Neural cell (in vitro differentiated cells): Measurements from ENCODE around the gene FHIT. TPM values are rescaled to one million over a fixed set of nuclear protein-coding genes. Genes with fewer than 3 reads are reported as not detected.

ENCODE experiments used
- H2AFZ ChIP-seq: fragments of 200-600, 300-800 bp; sonication (generic), shearing (Covaris generic); 2 replicates; pipeline ENCODE4 v1.6.0; 2014; ENCODE audit warnings: low read depth, mild to moderate bottlenecking, antibody characterized with exemption, low read length, moderate library complexity
- H3F3A ChIP-seq: fragments of 200-600 bp; shearing (Covaris generic); 2 replicates; pipeline ENCODE4 v1.6.1; 2016; ENCODE audit warnings: mild to moderate bottlenecking, moderate library complexity, mixed read lengths, antibody characterized with exemption, low read length; ENCODE audit not compliant: insufficient read depth, poor library complexity, severe bottlenecking
- H3K27ac ChIP-seq: fragments of 200-600, 300-800 bp; sonication (generic), shearing (Covaris generic); 2 replicates; pipeline ENCODE4 v1.5.1; 2014; ENCODE audit warnings: mild to moderate bottlenecking, low read length, moderate library complexity
- H3K27me3 ChIP-seq: fragments of 300-800, 200-600 bp; sonication (generic), shearing (Covaris generic); 2 replicates; pipeline ENCODE4 v1.6.0; 2014; ENCODE audit warnings: mild to moderate bottlenecking, low read depth, low read length, moderate library complexity; ENCODE audit not compliant: insufficient read depth
- H3K36me3 ChIP-seq: fragments of 300-800, 200-600 bp; sonication (generic), shearing (Covaris generic); 2 replicates; pipeline ENCODE4 v1.5.1; 2014; ENCODE audit warnings: mild to moderate bottlenecking, antibody characterized with exemption, low read length, moderate library complexity; ENCODE audit not compliant: insufficient read depth
- H3K4me2 ChIP-seq: fragments of 300-800, 200-600 bp; sonication (generic), shearing (Covaris generic); 2 replicates; pipeline ENCODE4 v1.6.0; 2014; ENCODE audit warnings: mild to moderate bottlenecking, low read length
- H3K4me3 ChIP-seq: fragments of 300-800, 200-600 bp; sonication (generic), shearing (Covaris generic); 2 replicates; pipeline ENCODE4 v1.5.1; 2014; ENCODE audit warnings: mild to moderate bottlenecking, low read length, moderate library complexity
- H3K79me2 ChIP-seq: fragments of 200-600 bp; shearing (Covaris generic); replicated peaks from 2 replicates; pipeline ENCODE4 v1.6.0; 2014; ENCODE audit warnings: mild to moderate bottlenecking, low read length, moderate library complexity; ENCODE audit not compliant: insufficient read depth
- H3K9ac ChIP-seq: fragments of 300-800, 200-600 bp; sonication (generic), shearing (Covaris generic); 2 replicates; pipeline ENCODE4 v1.6.1; 2016; ENCODE audit warnings: mild to moderate bottlenecking, low read length, mixed read lengths
- H3K9me2 ChIP-seq: fragments of 200-600 bp; shearing (Covaris generic); 2 replicates; pipeline ENCODE4 v1.6.1; 2016; ENCODE audit warnings: mild to moderate bottlenecking, low read length, mixed read lengths; ENCODE audit not compliant: insufficient read depth
- H3K9me3 ChIP-seq: fragments of 200-600, 300-800 bp; sonication (generic), shearing (Covaris generic); 2 replicates; pipeline ENCODE4 v1.6.1; 2016; ENCODE audit warnings: mild to moderate bottlenecking, mixed run types, low read length, moderate library complexity, mixed read lengths
- H4K20me1 ChIP-seq: fragments of 200-600 bp; shearing (Covaris generic); 2 replicates; pipeline ENCODE4 v1.6.1; 2016; ENCODE audit warnings: mild to moderate bottlenecking, mixed run types; ENCODE audit not compliant: insufficient read depth
- CTCF ChIP-seq: fragments of 450-650 bp; IDR thresholded peaks from 2 replicates; pipeline ENCODE4 v1.5.1; 2014; ENCODE audit warnings: antibody characterized with exemption, mild to moderate bottlenecking, moderate library complexity; ENCODE audit not compliant: poor library complexity, severe bottlenecking
- EP300 ChIP-seq: fragments of 450-650 bp; conservative IDR thresholded peaks from 2 replicates; pipeline ENCODE4 v1.6.1; 2014; ENCODE audit warnings: antibody characterized with exemption, mild to moderate bottlenecking, moderate library complexity; ENCODE audit not compliant: poor library complexity, severe bottlenecking
- EZH2 ChIP-seq: fragments of 200-600, 300-800 bp; shearing (Covaris generic), sonication (generic); IDR thresholded peaks from 2 replicates; pipeline ENCODE4 v1.6.1; 2014; ENCODE audit warnings: antibody characterized with exemption, low read length, borderline replicate concordance, mild to moderate bottlenecking; ENCODE audit not compliant: insufficient read depth, poor library complexity, severe bottlenecking
- MXI1 ChIP-seq: fragments of 450-650 bp; conservative IDR thresholded peaks from 2 replicates; pipeline ENCODE4 v1.6.1; 2014; ENCODE audit warnings: antibody characterized with exemption, mild to moderate bottlenecking; ENCODE audit not compliant: poor library complexity, severe bottlenecking
- POLR2AphosphoS5 ChIP-seq: IDR thresholded peaks from 2 replicates; pipeline ENCODE4 v1.6.1; 2012
- REST ChIP-seq: IDR thresholded peaks from 2 replicates; pipeline ENCODE4 v1.6.1; 2012; ENCODE audit warnings: borderline replicate concordance
- TAF1 ChIP-seq: IDR thresholded peaks from 2 replicates; pipeline ENCODE4 v1.6.1; 2012; ENCODE audit warnings: low read depth
- polyA plus RNA-seq: library from polyadenylated mRNA; depleted of rRNA; stranded (reverse); fragments of >200 nt; gene quantifications from 2 replicates; pipeline ENCODE4 v1.2.3, GENCODE V29; 2014

Gene FHIT
- polyA plus RNA-seq, 1 donor from 2014 or later = not detected

- H3K79me2 ChIP-seq = no peaks in the 10 kb centered on the region
- TF ChIP-seq MXI1 (no peak), POLR2AphosphoS5 (no peak), REST (no peak), TAF1 (no peak), EZH2 (no peak), EP300 (no peak), CTCF (no peak)
- H3K9me3 ChIP-seq = no peaks in the 10 kb centered on the region
- no peak overlapping the region for H2AFZ ChIP-seq
- no peaks in the 10 kb centered on the region for H3K27me3 ChIP-seq
- H3K27ac ChIP-seq = no peak overlapping the region
- no peak overlapping the region for H3K4me3 ChIP-seq
- H3K9ac ChIP-seq = no peak overlapping the region
- H3K36me3 ChIP-seq = no peaks in the 10 kb centered on the region
- no peaks in the 10 kb centered on the region for H3F3A ChIP-seq
- H3K4me2 ChIP-seq = no peak overlapping the region
- H4K20me1 ChIP-seq = no peaks in the 10 kb centered on the region
- H3K9me2 ChIP-seq = no peaks in the 10 kb centered on the region
Measured at GRCh38 chr3:60528651-60529050, 722.6 kb downstream of the FHIT start.

- H3K4me2 ChIP-seq = no peak overlapping the region
- TF ChIP-seq REST (no peak), MXI1 (no peak)
- no peak overlapping the region for H3K4me3 ChIP-seq
- no peak overlapping the region for H3K9ac ChIP-seq
- no peaks in the 10 kb centered on the region for H3K9me3 ChIP-seq
- H3K79me2 ChIP-seq = no peaks in the 10 kb centered on the region
- H3K9me2 ChIP-seq = no peaks in the 10 kb centered on the region
- no peak overlapping the region for H3K27ac ChIP-seq
- H3K36me3 ChIP-seq = no peaks in the 10 kb centered on the region
- H3K27me3 ChIP-seq = no peaks in the 10 kb centered on the region
- H3F3A ChIP-seq = no peaks in the 10 kb centered on the region
- H4K20me1 ChIP-seq = no peaks in the 10 kb centered on the region
- H2AFZ ChIP-seq = no peak overlapping the region
Measured at GRCh38 chr3:60523536-60523935, 727.7 kb downstream of the FHIT start.
